HEK293T (cell line): ENCODE data around the gene CAMK2D.

Experiments used
- BHLHE40 ChIP-seq: fragments of 450-650 bp; IDR thresholded peaks from 2 replicates; pipeline ENCODE4 v1.6.1; 2016; ENCODE audit warnings: mild to moderate bottlenecking, moderate library complexity, borderline replicate concordance
- ELF4 ChIP-seq: fragments of 450-650 bp; IDR thresholded peaks from 2 replicates; pipeline ENCODE4 v1.6.1; 2017; ENCODE audit warnings: antibody characterized with exemption
- FOXA1 ChIP-seq: fragments of 450-650 bp; IDR thresholded peaks from 2 replicates; pipeline ENCODE4 v1.6.1; 2016; ENCODE audit warnings: mild to moderate bottlenecking
- FOXK2 ChIP-seq: fragments of 450-650 bp; IDR thresholded peaks from 2 replicates; pipeline ENCODE4 v1.6.1; 2016; ENCODE audit warnings: mild to moderate bottlenecking
- FOXM1 ChIP-seq: fragments of 450-650 bp; IDR thresholded peaks from 2 replicates; pipeline ENCODE4 v1.6.1; 2017; ENCODE audit warnings: mild to moderate bottlenecking, borderline replicate concordance
- LEF1 ChIP-seq: fragments of 450-650 bp; IDR thresholded peaks from 2 replicates; pipeline ENCODE4 v1.6.1; 2017; ENCODE audit warnings: mild to moderate bottlenecking, borderline replicate concordance
- PKNOX1 ChIP-seq: fragments of 450-650 bp; IDR thresholded peaks from 2 replicates; pipeline ENCODE4 v1.6.1; 2016
- SP1 ChIP-seq: fragments of 450-650 bp; IDR thresholded peaks from 2 replicates; pipeline ENCODE4 v1.6.1; 2017
- SUZ12 ChIP-seq: fragments of 450-650 bp; IDR thresholded peaks from 2 replicates; pipeline ENCODE4 v1.6.1; 2016; ENCODE audit warnings: mild to moderate bottlenecking
- TARDBP ChIP-seq: fragments of 450-650 bp; IDR thresholded peaks from 2 replicates; pipeline ENCODE4 v1.6.1; 2016
- ZNF384 ChIP-seq: fragments of 450-650 bp; IDR thresholded peaks from 2 replicates; pipeline ENCODE4 v1.6.1; 2016

GRCh38 chr4:113633467-113633866 is 128.1 kb downstream of the CAMK2D start:
- no peak for TF ChIP-seq LEF1
- TF ChIP-seq FOXA1 = no peak
- no peak for TF ChIP-seq FOXK2
- no peak for TF ChIP-seq SP1
- TF ChIP-seq BHLHE40 = no peak
- no peak for TF ChIP-seq ELF4
- no peak for TF ChIP-seq SUZ12
- TF ChIP-seq TARDBP = no peak
- TF ChIP-seq PKNOX1 = no peak
- TF ChIP-seq FOXM1 = no peak
- TF ChIP-seq ZNF384 = no peak
